NCI-H2227 (cell line): ENCODE results near the gene PTOV1.

ENCODE experiments used
- DNase-seq: peaks from one replicate; lab custom pipeline; 2025; ENCODE audit not compliant: unreplicated experiment; lab: John Stamatoyannopoulos, UW

PTOV1 gene

GRCh38 chr19:49858088-49858985 is 7.4 kb downstream of the PTOV1 start:
- DNase-seq = no peak

GRCh38 chr19:49859682-49860335 is 8.8 kb downstream of the PTOV1 start:
- no peak for DNase-seq

GRCh38 chr19:49860336-49861102 is 9.6 kb downstream of the PTOV1 start:
- no peak for DNase-seq

- DNase-seq = peak; percentile 77
Observed at GRCh38 chr19:49861107-49861506, 10.1 kb downstream of the PTOV1 start.

- DNase-seq = no peak
Observed at GRCh38 chr19:49861541-49862378, 10.8 kb downstream of the PTOV1 start.

GRCh38 chr19:49862391-49863253 is 11.7 kb downstream of the PTOV1 start:
- no peak for DNase-seq

GRCh38 chr19:49863254-49863934 is 12.4 kb downstream of the PTOV1 start:
- no peak for DNase-seq

GRCh38 chr19:49863935-49864320 is 13.0 kb downstream of the PTOV1 start:
- no peak for DNase-seq

- no peak for DNase-seq
Observed at GRCh38 chr19:49864890-49865289, 13.9 kb downstream of the PTOV1 start.

- DNase-seq = peak; percentile 93
Observed at GRCh38 chr19:49866933-49867782, 16.2 kb downstream of the PTOV1 start, which contains the start of gene PNKP. Gene PNKP, minus strand, starts transcription at chr19:49867576. Its CDS starts 372 bp downstream, at chr19:49867204.

- DNase-seq = peak; percentile 81
Observed at GRCh38 chr19:49869009-49869483, 18.1 kb downstream of the PTOV1 start.

- DNase-seq = peak; percentile 98
Observed at GRCh38 chr19:49869484-49870308, 18.7 kb downstream of the PTOV1 start.

- DNase-seq = no peak
Observed at GRCh38 chr19:49870309-49870901, 19.4 kb downstream of the PTOV1 start.

GRCh38 chr19:49871349-49871985 is 20.5 kb downstream of the PTOV1 start:
- DNase-seq = no peak

- no peak for DNase-seq
Observed at GRCh38 chr19:49872245-49873128, 21.5 kb downstream of the PTOV1 start.
